Astrocyte of the cerebellum (primary cell): Measurements from ENCODE around the gene ID1.
"Not testable (repeated sequence)": the region's sequence is repeated elsewhere in the genome, so short reads cannot be mapped to it uniquely, and the experiment has no call there.

ENCODE experiments used
- DNase-seq: peaks from one replicate; pipeline ENCODE4 v3.0.0-alpha.2; 2011; ENCODE audit warnings: low read depth
- H3K4me3 ChIP-seq: 2 replicates; pipeline ENCODE4 v1.5.1; 2011; ENCODE audit warnings: mild to moderate bottlenecking, low read depth, low read length, moderate library complexity
- CTCF ChIP-seq: IDR thresholded peaks from 2 replicates; pipeline ENCODE4 v1.5.1; 2012; ENCODE audit warnings: low read length, low read depth, moderate library complexity, mild to moderate bottlenecking; ENCODE audit errors: missing control alignments
- in situ Hi-C: cut with HindIII; loops from 2 replicates; pipeline ENCODE4 v1.10.0; 2017; ENCODE audit warnings: low sequenced_read_pairs

ID1 gene

DNA sequence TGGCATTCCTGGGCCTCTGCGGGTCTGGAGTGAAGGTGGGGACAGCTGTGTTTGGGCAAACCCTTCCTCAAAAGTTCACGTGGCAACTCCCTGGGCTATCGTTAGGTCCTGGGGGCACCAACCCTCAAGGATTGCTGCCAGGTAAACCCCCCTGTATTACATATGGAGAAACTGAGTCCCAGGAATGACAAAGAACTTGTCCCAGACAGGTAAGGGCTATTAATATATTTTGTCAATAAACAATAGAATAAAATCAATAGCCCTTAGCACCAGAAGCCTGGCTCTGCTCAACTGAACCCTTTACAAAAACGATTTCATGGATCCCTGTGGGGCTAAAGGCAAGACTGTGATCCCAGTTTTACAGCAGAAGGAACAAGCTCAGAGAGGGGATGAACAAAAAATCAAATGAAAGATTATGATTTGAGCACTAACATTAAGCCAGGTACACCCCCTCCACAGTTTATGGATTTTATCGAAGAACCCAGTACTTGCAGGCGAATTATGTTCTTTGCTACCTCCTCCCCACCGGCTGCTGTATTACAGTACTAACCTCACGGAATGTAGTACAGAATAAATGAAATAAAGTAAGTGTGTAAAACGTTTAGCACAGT lies 2.7 kb downstream of the ID1 start:
- peak overlapping the region; percentile 65 for H3K4me3 ChIP-seq
- no peak for TF ChIP-seq CTCF
- no peak for DNase-seq
- in situ Hi-C loops: no loop called here

- in situ Hi-C loops: no loop called here
- H3K4me3 ChIP-seq: peak overlapping the region; percentile 20
- TF ChIP-seq CTCF: no peak
- DNase-seq: peak; percentile 78
These were observed 3.3 kb downstream of the ID1 start for GRCh38 chr20:31608251-31608945.

- in situ Hi-C loops: loop anchor here (5.0 kb wide), 1 partner anchor 45 kb away; no protein-coding TSS in a partner anchor
- DNase-seq, H3K4me3 ChIP-seq: not testable (repeated sequence)
These were observed 7.2 kb downstream of the ID1 start for GRCh38 chr20:31612271-31612640.

DNA sequence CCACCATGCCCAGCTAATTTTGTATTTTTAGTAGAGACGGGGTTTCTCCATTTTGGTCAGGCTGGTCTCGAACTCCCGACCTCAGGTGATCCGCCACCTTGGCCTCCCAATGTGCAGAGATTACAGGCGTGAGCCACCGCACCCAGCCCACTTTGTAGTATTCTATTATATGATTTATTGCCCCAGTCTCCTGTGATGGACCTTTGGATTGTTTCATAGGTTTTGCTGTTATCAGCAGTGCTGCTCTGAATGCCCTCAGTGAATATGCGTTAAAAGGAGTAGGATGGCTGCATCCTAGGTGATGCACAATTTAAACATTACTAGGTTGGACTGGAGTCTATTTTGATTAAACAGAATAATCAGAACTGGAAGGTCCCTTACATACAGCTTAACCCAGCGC lies 10.3 kb downstream of the ID1 start:
- in situ Hi-C loops: no loop called here
- no peak for TF ChIP-seq CTCF
- no peak for DNase-seq

GRCh38 chr20:31617432-31618104 lies 12.5 kb downstream of the ID1 start:
- no peak overlapping the region for H3K4me3 ChIP-seq
- in situ Hi-C loops: no loop called here
- DNase-seq: no peak
- no peak for TF ChIP-seq CTCF

More for the DNA sequence above, 10.3 kb downstream of the ID1 start:
- H3K4me3 ChIP-seq: no peak overlapping the region

GRCh38 chr20:31620246-31620645 lies 15.2 kb downstream of the ID1 start:
- no peak for TF ChIP-seq CTCF
- no peak overlapping the region for H3K4me3 ChIP-seq
- DNase-seq: no peak
- in situ Hi-C loops: no loop called here

DNA sequence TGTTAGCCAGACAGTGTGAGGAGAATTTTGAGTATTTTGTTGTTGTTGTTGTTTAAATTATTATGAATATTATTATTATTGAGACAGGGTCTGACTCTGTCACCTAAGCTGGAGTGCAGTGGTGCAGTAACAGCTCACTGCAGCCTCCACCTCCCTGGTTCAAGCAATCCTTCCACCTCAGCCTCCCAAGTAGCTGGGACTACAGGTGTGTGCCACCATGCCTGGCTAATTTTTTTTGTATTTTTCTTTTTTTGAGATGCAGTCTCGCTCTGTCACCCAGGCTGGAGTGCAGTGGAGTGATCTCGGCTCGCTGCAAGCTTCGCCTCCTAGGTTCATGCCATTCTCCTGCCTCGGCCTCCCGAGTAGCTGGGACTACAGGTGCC lies 18.0 kb downstream of the ID1 start:
- in situ Hi-C loops, H3K4me3 ChIP-seq, DNase-seq: not testable (repeated sequence)

DNA sequence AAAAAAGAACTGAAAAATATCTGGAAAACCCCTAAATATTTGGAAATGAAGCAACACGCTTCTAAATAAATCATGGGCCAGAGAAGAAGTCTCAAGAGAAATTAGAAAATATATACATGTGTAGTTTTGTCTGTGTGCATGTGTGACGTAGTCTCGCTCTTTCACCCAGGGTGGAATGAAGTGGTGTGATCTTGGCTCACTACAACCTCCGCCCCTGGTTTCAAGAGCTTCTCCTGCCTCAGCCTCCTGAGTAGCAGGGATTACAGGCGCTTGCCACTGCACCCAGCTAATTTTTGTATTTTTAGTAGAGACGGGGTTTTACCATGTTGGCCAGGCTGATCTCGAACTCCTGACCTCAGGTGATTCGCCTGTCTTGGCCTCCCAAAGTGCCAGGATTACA lies 21.4 kb downstream of the ID1 start:
- H3K4me3 ChIP-seq, DNase-seq, in situ Hi-C loops: not testable (repeated sequence)

- in situ Hi-C loops, H3K4me3 ChIP-seq, DNase-seq: not testable (repeated sequence)
These were observed 23.0 kb downstream of the ID1 start for GRCh38 chr20:31628057-31628456.
